WTC11 (cell line): ENCODE data around the gene ZNF76. TPM values are rescaled to one million over a fixed set of nuclear protein-coding genes. Genes with fewer than 3 reads are reported as not detected.

ENCODE experiments used
- ATAC-seq: fragments of 200-7000 bp; cut with Tn5 transposase; 2 replicates; pipeline ENCODE4 v1.10.0; 2021; ENCODE audit warnings: mild to moderate bottlenecking, moderate library complexity
- CTCF ChIA-PET: fragments of 300-600 bp; sonication (Branson Sonifier 250); formaldehyde crosslinking; loops from one replicate; lab custom pipeline; 2021; ENCODE audit warnings: antibody characterized with exemption; lab: Charles Lee
- POLR2A ChIA-PET: fragments of 350-600 bp; sonication (Branson Sonifier 250); formaldehyde crosslinking; loops from one replicate; lab custom pipeline; 2021; ENCODE audit warnings: antibody characterized with exemption; lab: Charles Lee
- DNase-seq: peaks from one replicate; pipeline ENCODE4 v3.0.0; 2021; ENCODE audit warnings: low spot score
- H3K27ac Mint-ChIP-seq: 2 replicates; pipeline ENCODE4 v1.8.0; 2021; ENCODE audit warnings: mixed read lengths
- H3K27me3 Mint-ChIP-seq: 2 replicates; pipeline ENCODE4 v1.8.0; 2021; ENCODE audit warnings: low read depth, mild to moderate bottlenecking, moderate library complexity, mixed read lengths
- H3K36me3 Mint-ChIP-seq: 2 replicates; pipeline ENCODE4 v1.8.0; 2021; ENCODE audit warnings: mixed read lengths
- H3K4me1 Mint-ChIP-seq: 2 replicates; pipeline ENCODE4 v1.8.0; 2022; ENCODE audit warnings: mixed read lengths
- H3K4me3 Mint-ChIP-seq: 2 replicates; pipeline ENCODE4 v1.8.0; 2021; ENCODE audit warnings: mild to moderate bottlenecking, moderate library complexity, mixed read lengths
- H3K9me3 Mint-ChIP-seq: 2 replicates; pipeline ENCODE4 v1.8.0; 2021; ENCODE audit warnings: mixed read lengths
- CBFB ChIP-seq: sonication (generic); formaldehyde crosslinking; IDR thresholded peaks from 2 replicates; pipeline ENCODE4 v1.8.1; 2022; ENCODE audit warnings: mild to moderate bottlenecking, low read depth, missing genetic modification reagents
- CREM ChIP-seq: sonication (generic); formaldehyde crosslinking; IDR thresholded peaks from 2 replicates; pipeline ENCODE4 v1.8.1; 2022; ENCODE audit warnings: mild to moderate bottlenecking, missing genetic modification reagents, moderate library complexity
- ELF4 ChIP-seq: sonication (generic); formaldehyde crosslinking; IDR thresholded peaks from 2 replicates; pipeline ENCODE4 v1.8.1; 2022; ENCODE audit warnings: low read depth, mild to moderate bottlenecking, moderate library complexity, missing genetic modification reagents
- ESRRA ChIP-seq: sonication (generic); formaldehyde crosslinking; IDR thresholded peaks from 2 replicates; pipeline ENCODE4 v1.8.1; 2022; ENCODE audit warnings: mild to moderate bottlenecking, missing genetic modification reagents, borderline replicate concordance
- FOXK1 ChIP-seq: sonication (generic); formaldehyde crosslinking; IDR thresholded peaks from 2 replicates; pipeline ENCODE4 v1.8.0; 2022; ENCODE audit warnings: mild to moderate bottlenecking, moderate library complexity, missing genetic modification reagents
- JUN ChIP-seq: sonication (generic); formaldehyde crosslinking; IDR thresholded peaks from 2 replicates; pipeline ENCODE4 v1.8.0; 2023; ENCODE audit warnings: mild to moderate bottlenecking, missing genetic modification reagents
- NFATC4 ChIP-seq: fragments of 250-450 bp; sonication (Bioruptor Pico); IDR thresholded peaks from 2 replicates; pipeline ENCODE4 v1.9.0; 2021; ENCODE audit warnings: mild to moderate bottlenecking
- NR3C1 ChIP-seq: sonication (generic); formaldehyde crosslinking; conservative IDR thresholded peaks from 2 replicates; pipeline ENCODE4 v1.8.1; 2023; ENCODE audit warnings: low read depth, mild to moderate bottlenecking, missing genetic modification reagents
- TP53 ChIP-seq: sonication (generic); formaldehyde crosslinking; IDR thresholded peaks from 2 replicates; pipeline ENCODE4 v1.8.1; 2023; ENCODE audit warnings: mild to moderate bottlenecking, missing genetic modification reagents
- ZNF317 ChIP-seq: sonication (generic); formaldehyde crosslinking; IDR thresholded peaks from 2 replicates; pipeline ENCODE4 v1.8.1; 2023; ENCODE audit warnings: low read depth, mild to moderate bottlenecking, moderate library complexity, missing genetic modification reagents, borderline replicate concordance
- ZNF423 ChIP-seq: fragments of 250-450 bp; sonication (Bioruptor Pico); IDR thresholded peaks from 2 replicates; pipeline ENCODE4 v2.1.2; 2022; ENCODE audit warnings: mild to moderate bottlenecking, moderate library complexity
- ZNF671 ChIP-seq: fragments of 250-450 bp; sonication (Bioruptor Pico); IDR thresholded peaks from 2 replicates; pipeline ENCODE4 v1.8.0; 2021; ENCODE audit warnings: mild to moderate bottlenecking
- total RNA-seq: library from RNA; stranded (reverse); gene quantifications from 3 replicates; pipeline ENCODE4 v1.2.3, GENCODE V29; 2021
- TF ChIP-seq, protein P1 (sequence below): sonication (generic); formaldehyde crosslinking; IDR thresholded peaks from 2 replicates; pipeline ENCODE4 v1.8.0; 2022; ENCODE audit warnings: missing genetic modification reagents
- TF ChIP-seq, protein P2 (sequence below): sonication (generic); formaldehyde crosslinking; IDR thresholded peaks from 2 replicates; pipeline ENCODE4 v1.8.1; 2022; ENCODE audit warnings: mild to moderate bottlenecking, missing genetic modification reagents, moderate library complexity, borderline replicate concordance
- TF ChIP-seq, protein P3 (sequence below): sonication (generic); formaldehyde crosslinking; IDR thresholded peaks from 2 replicates; pipeline ENCODE4 v1.8.1; 2023; ENCODE audit warnings: mild to moderate bottlenecking, missing genetic modification reagents, borderline replicate concordance
- TF ChIP-seq, protein P4 (sequence below): sonication (generic); formaldehyde crosslinking; IDR thresholded peaks from 2 replicates; pipeline ENCODE4 v1.8.1; 2022; ENCODE audit warnings: mild to moderate bottlenecking, moderate library complexity, missing genetic modification reagents
- TF ChIP-seq, protein P5 (sequence below): fragments of 250-450 bp; sonication (Bioruptor Pico); IDR thresholded peaks from 2 replicates; pipeline ENCODE4 v1.9.0; 2021; ENCODE audit warnings: mild to moderate bottlenecking
- TF ChIP-seq, protein P6 (sequence below): sonication (generic); formaldehyde crosslinking; IDR thresholded peaks from 2 replicates; pipeline ENCODE4 v1.8.0; 2023; ENCODE audit warnings: missing genetic modification reagents, mild to moderate bottlenecking, borderline replicate concordance
- TF ChIP-seq, protein P7 (sequence below): sonication (generic); formaldehyde crosslinking; IDR thresholded peaks from 2 replicates; pipeline ENCODE4 v1.8.1; 2022; ENCODE audit warnings: low read depth, missing genetic modification reagents, borderline replicate concordance

The ZNF76 gene
- total RNA-seq, 1 experiment from 2014 or later, result 25.8 TPM

DNA sequence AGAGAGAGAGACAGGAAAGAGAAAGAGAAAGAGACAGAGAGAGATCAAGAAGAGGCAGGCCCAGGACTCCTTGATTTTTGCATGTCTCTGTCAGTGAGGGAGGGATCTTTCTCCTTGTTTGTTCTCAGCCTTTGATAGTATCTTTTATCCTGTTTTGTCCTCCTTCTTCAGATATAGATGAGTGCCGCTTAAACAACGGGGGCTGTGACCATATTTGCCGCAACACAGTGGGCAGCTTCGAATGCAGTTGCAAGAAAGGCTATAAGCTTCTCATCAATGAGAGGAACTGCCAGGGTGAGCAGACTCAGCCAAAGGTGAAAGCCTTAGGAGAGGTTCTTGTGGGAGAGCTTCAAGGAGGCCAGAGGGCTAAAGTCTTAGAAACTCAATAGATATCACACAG lies 20.0 kb upstream of the ZNF76 start:
- H3K9me3 Mint-ChIP-seq, result peaks cover 5% of the 10 kb centered on the region

More for the DNA sequence above, 20.0 kb upstream of the ZNF76 start:
- CTCF ChIA-PET, result interaction anchor here (0.9 to 8.0 kb wide), 13 partner anchors 10 to 266 kb away, joined by 3 to 107 read pairs (median 20); partner anchors contain the start of genes SCUBE3 and ZNF76
- Mint-ChIP-seq H3K4me1 (peaks cover 54% of the 10 kb centered on the region), H3K36me3 (peaks cover 12% of the 10 kb centered on the region), H3K27me3 (peaks cover 61% of the 10 kb centered on the region), H3K27ac (no peak overlapping the region), H3K4me3 (no peak overlapping the region)
- POLR2A ChIA-PET, result interaction anchor here (0.6 to 1.3 kb wide), 3 partner anchors 20 to 60 kb away, joined by 3 to 4 read pairs (median 3); partner anchors contain the start of gene ZNF76
- no peak for ATAC-seq
- no peak for DNase-seq
- TF ChIP-seq, protein P1, sequence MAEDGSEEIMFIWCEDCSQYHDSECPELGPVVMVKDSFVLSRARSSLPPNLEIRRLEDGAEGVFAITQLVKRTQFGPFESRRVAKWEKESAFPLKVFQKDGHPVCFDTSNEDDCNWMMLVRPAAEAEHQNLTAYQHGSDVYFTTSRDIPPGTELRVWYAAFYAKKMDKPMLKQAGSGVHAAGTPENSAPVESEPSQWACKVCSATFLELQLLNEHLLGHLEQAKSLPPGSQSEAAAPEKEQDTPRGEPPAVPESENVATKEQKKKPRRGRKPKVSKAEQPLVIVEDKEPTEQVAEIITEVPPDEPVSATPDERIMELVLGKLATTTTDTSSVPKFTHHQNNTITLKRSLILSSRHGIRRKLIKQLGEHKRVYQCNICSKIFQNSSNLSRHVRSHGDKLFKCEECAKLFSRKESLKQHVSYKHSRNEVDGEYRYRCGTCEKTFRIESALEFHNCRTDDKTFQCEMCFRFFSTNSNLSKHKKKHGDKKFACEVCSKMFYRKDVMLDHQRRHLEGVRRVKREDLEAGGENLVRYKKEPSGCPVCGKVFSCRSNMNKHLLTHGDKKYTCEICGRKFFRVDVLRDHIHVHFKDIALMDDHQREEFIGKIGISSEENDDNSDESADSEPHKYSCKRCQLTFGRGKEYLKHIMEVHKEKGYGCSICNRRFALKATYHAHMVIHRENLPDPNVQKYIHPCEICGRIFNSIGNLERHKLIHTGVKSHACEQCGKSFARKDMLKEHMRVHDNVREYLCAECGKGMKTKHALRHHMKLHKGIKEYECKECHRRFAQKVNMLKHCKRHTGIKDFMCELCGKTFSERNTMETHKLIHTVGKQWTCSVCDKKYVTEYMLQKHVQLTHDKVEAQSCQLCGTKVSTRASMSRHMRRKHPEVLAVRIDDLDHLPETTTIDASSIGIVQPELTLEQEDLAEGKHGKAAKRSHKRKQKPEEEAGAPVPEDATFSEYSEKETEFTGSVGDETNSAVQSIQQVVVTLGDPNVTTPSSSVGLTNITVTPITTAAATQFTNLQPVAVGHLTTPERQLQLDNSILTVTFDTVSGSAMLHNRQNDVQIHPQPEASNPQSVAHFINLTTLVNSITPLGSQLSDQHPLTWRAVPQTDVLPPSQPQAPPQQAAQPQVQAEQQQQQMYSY (CRISPR knock-in tag), result no peak
- TF ChIP-seq, protein P2, sequence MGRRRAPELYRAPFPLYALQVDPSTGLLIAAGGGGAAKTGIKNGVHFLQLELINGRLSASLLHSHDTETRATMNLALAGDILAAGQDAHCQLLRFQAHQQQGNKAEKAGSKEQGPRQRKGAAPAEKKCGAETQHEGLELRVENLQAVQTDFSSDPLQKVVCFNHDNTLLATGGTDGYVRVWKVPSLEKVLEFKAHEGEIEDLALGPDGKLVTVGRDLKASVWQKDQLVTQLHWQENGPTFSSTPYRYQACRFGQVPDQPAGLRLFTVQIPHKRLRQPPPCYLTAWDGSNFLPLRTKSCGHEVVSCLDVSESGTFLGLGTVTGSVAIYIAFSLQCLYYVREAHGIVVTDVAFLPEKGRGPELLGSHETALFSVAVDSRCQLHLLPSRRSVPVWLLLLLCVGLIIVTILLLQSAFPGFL, result no peak
- TF ChIP-seq TP53 (CRISPR knock-in tag) (no peak), ELF4 (no peak), FOXK1 (CRISPR knock-in tag) (no peak), NFATC4 (CRISPR knock-in tag) (no peak), CBFB (no peak), NR3C1 (CRISPR knock-in tag) (no peak), JUN (CRISPR knock-in tag) (no peak), ESRRA (CRISPR knock-in tag) (no peak), ZNF423 (no peak), ZNF317 (no peak), CREM (CRISPR knock-in tag) (no peak), ZNF671 (CRISPR knock-in tag) (no peak)
- TF ChIP-seq, protein P3, sequence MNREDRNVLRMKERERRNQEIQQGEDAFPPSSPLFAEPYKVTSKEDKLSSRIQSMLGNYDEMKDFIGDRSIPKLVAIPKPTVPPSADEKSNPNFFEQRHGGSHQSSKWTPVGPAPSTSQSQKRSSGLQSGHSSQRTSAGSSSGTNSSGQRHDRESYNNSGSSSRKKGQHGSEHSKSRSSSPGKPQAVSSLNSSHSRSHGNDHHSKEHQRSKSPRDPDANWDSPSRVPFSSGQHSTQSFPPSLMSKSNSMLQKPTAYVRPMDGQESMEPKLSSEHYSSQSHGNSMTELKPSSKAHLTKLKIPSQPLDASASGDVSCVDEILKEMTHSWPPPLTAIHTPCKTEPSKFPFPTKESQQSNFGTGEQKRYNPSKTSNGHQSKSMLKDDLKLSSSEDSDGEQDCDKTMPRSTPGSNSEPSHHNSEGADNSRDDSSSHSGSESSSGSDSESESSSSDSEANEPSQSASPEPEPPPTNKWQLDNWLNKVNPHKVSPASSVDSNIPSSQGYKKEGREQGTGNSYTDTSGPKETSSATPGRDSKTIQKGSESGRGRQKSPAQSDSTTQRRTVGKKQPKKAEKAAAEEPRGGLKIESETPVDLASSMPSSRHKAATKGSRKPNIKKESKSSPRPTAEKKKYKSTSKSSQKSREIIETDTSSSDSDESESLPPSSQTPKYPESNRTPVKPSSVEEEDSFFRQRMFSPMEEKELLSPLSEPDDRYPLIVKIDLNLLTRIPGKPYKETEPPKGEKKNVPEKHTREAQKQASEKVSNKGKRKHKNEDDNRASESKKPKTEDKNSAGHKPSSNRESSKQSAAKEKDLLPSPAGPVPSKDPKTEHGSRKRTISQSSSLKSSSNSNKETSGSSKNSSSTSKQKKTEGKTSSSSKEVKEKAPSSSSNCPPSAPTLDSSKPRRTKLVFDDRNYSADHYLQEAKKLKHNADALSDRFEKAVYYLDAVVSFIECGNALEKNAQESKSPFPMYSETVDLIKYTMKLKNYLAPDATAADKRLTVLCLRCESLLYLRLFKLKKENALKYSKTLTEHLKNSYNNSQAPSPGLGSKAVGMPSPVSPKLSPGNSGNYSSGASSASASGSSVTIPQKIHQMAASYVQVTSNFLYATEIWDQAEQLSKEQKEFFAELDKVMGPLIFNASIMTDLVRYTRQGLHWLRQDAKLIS (CRISPR knock-in tag), result no peak
- TF ChIP-seq, protein P4, sequence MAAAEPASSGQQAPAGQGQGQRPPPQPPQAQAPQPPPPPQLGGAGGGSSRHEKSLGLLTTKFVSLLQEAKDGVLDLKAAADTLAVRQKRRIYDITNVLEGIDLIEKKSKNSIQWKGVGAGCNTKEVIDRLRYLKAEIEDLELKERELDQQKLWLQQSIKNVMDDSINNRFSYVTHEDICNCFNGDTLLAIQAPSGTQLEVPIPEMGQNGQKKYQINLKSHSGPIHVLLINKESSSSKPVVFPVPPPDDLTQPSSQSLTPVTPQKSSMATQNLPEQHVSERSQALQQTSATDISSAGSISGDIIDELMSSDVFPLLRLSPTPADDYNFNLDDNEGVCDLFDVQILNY, result no peak
- TF ChIP-seq, protein P5, sequence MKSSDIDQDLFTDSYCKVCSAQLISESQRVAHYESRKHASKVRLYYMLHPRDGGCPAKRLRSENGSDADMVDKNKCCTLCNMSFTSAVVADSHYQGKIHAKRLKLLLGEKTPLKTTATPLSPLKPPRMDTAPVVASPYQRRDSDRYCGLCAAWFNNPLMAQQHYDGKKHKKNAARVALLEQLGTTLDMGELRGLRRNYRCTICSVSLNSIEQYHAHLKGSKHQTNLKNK (CRISPR knock-in tag), result no peak
- TF ChIP-seq, protein P6, sequence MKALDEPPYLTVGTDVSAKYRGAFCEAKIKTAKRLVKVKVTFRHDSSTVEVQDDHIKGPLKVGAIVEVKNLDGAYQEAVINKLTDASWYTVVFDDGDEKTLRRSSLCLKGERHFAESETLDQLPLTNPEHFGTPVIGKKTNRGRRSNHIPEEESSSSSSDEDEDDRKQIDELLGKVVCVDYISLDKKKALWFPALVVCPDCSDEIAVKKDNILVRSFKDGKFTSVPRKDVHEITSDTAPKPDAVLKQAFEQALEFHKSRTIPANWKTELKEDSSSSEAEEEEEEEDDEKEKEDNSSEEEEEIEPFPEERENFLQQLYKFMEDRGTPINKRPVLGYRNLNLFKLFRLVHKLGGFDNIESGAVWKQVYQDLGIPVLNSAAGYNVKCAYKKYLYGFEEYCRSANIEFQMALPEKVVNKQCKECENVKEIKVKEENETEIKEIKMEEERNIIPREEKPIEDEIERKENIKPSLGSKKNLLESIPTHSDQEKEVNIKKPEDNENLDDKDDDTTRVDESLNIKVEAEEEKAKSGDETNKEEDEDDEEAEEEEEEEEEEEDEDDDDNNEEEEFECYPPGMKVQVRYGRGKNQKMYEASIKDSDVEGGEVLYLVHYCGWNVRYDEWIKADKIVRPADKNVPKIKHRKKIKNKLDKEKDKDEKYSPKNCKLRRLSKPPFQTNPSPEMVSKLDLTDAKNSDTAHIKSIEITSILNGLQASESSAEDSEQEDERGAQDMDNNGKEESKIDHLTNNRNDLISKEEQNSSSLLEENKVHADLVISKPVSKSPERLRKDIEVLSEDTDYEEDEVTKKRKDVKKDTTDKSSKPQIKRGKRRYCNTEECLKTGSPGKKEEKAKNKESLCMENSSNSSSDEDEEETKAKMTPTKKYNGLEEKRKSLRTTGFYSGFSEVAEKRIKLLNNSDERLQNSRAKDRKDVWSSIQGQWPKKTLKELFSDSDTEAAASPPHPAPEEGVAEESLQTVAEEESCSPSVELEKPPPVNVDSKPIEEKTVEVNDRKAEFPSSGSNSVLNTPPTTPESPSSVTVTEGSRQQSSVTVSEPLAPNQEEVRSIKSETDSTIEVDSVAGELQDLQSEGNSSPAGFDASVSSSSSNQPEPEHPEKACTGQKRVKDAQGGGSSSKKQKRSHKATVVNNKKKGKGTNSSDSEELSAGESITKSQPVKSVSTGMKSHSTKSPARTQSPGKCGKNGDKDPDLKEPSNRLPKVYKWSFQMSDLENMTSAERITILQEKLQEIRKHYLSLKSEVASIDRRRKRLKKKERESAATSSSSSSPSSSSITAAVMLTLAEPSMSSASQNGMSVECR (CRISPR knock-in tag), result no peak
- TF ChIP-seq, protein P7, sequence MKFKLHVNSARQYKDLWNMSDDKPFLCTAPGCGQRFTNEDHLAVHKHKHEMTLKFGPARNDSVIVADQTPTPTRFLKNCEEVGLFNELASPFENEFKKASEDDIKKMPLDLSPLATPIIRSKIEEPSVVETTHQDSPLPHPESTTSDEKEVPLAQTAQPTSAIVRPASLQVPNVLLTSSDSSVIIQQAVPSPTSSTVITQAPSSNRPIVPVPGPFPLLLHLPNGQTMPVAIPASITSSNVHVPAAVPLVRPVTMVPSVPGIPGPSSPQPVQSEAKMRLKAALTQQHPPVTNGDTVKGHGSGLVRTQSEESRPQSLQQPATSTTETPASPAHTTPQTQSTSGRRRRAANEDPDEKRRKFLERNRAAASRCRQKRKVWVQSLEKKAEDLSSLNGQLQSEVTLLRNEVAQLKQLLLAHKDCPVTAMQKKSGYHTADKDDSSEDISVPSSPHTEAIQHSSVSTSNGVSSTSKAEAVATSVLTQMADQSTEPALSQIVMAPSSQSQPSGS (CRISPR knock-in tag), result no peak
